HG03025 (cell line): ENCODE measurements around the gene ABAT.

Experiments used
- ATAC-seq: cut with Tn5 transposase; IDR thresholded peaks from one replicate; pipeline ENCODE4 v1.9.1; 2021; ENCODE audit warnings: mild to moderate bottlenecking, moderate library complexity; ENCODE audit not compliant: unreplicated experiment, low FRiP score

Gene ABAT

DNA sequence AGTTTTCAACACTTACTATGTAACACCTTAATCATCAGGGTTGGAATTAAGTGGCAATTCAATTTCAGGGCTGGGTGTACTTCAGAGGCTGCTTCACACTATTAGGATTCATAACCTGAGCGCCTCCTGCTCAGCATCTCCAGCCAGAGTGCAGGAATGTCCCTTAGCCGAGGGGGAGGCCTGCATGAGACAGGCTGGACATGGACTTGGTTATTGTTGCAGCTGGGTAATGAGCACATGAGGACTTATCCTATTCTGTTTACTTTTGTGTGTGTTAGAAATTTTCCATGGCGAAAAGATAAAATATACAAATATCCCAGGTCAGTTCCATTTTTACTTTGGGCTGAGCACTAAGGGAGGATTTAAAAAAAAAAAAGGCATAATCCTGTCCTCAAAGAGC, 133.6 kb downstream of the ABAT start:
- ATAC-seq = no peak

DNA sequence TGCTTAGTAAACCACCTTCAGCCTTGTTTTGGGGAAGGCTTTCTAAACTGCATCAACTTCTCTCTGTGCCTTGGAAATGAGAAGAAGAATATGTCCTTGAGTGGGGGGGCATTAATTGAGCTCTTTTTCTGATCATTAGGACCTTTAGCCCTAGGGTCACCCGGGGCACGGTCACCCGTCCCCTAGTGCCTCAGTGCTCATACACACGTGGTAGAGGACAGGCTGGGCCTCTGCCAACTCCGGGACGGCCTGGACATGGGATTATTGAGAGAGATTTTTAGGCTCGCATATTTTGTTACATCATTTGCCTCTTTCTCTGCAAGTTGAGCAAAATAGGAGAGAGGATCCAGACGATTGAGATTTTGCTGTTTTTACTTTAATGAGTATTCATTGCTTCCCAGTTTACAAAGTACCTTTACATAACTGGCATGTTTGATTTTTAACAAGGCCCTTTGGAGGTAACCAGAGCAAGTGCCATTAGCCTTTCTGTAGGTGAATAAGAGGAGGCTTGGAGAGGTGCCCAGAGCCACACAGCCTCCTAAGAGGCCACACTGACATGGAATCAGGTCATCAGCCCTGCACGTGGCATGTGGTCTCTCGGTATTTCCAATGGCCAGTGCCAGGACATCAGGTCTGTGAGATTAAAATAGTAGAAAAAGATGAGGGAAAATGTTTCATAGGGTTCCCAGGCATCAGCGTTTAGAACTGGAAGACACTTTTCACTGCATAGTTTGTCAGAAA, 134.4 kb downstream of the ABAT start:
- no peak for ATAC-seq

DNA sequence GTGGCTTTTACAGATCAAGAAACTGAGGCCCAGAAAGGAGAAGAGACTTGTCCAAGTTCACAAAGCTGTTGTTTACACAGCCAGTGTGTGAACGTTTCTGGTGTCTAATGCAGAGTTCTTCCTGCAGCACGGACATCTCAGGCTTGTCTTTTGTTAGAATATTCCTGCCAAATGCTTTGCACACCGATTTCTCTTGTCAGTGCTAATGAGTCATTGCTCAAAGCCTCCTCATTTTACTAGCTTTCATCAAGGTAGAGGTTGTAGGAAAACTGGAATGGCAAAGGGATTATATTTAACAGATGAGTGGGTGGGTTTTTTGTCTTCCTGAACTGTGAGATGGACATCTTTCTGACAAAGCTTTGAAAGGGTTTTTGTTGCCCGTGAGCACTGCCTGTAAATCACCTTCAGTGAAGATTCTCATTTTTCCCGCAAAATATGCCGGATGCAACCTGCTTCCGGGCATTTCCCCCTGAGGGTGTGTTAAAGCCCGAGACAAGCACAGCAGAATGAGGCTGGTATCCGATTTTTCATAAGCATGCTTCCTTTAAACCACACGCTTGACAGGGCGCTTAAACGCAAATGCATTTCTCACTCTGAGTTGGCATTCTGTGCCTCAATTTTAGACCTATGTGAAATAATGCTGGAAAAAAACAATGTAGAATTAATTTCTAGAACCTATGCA, 137.9 kb downstream of the ABAT start:
- no peak for ATAC-seq

DNA sequence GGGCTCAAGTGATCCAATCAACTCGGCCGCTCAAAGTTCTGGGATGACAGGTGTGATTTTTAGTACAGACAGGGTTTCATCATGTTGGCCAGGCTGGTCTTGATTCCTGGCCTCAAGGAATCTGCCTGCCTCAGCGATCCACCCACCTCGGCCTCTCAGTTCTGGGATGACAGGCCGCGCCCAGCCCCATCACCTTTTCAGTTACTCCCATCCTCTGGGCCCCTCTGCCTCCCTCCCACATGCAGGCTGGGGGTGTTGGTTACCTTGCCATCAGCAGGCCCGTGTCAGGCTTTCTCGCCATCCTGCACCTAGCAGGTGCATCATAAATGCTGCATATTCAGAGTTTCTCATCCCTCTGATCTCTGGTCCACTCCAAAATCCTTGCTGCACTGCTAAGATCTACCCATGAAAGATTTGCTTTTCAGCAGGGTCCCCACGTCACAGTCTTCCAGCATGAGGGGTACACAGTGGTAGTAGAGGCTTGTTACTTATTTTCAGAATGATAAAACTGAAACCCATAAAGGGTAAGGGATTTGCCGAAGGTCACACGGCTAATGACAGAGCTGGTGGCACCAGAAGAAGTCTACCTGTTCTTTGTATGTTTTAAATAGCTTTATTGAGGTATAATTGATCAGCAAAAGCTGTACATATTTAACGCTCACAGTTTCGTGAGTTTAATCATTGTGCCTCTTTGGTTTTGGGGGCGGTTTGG, 139.8 kb downstream of the ABAT start:
- ATAC-seq = no peak

DNA sequence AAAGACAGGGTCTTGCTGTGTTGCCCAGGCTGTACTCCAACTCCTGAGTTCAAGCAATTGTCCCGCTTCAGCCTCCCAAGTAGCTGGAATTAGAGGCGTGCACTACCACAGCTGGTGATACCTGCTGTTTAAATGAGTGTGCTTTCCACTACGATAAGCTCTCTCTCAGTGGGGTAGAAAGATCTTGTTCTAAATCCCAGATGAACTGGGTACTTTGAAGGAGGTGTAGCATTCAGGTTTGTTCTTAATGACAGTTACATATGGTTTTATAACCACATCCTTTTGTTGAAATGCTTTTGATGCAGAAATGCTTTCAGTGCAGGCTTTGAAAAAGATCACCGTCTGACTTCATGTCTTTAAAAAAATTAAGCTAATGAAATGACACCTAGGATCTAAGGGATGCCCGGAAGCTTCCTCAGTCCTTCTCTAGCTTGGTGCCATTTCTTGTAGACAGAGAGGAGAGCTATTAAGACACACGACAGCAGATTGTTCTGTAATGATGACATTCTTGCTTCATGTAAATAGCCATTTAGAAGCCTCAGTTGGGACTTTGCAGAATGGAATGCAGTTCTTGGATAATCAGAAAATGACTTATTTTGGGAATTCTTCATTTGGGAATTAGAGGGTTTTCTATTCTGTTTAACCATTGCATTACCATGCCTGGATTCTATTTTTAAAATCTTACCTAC, 142.7 kb downstream of the ABAT start:
- no peak for ATAC-seq

DNA sequence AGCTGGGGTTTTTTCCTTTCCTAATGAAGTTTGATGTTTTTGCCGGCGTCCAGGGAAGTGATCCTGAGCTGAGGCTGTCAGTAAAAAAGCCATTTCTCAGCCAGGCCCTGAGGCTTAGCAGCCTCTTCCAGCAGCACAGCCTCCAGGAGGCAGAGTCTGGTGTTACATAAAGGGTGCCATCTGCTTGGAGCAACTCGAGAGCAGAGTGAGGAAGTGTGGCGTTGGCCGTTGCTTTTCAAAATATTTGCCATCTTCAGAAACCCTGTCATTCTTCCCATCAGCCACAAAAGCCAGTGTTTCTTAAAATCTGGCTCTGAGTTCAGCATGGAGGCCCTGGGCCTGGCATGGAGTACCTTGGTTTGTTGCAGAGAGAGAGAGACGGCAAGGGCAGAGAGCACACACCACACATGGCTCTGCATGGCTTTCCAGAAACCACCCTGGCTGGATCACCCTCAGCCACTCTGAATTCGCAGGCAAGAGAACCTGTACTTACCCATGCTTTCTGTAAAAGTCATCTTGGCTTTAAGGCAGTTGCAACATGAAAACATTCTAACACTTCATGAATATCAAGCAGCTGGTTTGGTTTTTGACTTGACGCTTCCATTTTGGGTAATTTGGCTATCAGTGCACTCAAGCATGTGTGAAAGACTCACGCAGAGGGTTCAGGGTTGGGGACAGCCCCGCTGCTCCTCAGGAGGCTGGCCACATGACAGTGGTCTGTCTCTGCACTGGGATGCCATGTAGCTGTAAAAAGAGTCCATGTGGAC, 144.3 kb downstream of the ABAT start:
- ATAC-seq = no peak

DNA sequence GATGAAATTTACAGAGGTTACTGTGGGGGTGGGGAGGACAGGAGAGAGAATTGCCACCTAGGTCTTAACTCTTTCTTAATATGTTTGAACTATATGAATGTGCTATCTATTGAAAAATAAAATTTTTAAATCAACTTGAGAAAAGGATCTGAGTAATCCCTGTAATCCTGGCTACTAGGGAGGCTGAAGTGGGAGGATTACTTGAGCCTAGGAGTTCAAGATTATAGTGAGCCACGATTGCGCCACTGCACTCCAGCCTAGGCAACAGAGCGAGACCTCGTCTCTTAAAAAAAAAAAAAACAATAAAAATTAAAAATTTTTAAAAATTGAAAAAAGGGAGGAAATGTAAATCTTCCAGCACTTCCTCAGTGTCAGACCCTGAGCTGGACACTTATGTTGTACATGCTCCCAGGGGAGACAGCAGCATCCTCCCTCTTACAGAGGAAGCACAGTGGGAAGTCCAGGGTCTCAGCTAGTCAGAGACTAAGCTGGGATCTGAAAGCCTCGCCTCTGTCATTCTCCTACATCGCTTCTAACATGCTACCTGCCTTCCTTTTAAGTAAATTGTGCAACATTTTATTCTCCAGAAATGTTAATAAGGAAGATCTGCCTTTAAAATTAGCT, 145.1 kb downstream of the ABAT start:
- ATAC-seq = no peak

DNA sequence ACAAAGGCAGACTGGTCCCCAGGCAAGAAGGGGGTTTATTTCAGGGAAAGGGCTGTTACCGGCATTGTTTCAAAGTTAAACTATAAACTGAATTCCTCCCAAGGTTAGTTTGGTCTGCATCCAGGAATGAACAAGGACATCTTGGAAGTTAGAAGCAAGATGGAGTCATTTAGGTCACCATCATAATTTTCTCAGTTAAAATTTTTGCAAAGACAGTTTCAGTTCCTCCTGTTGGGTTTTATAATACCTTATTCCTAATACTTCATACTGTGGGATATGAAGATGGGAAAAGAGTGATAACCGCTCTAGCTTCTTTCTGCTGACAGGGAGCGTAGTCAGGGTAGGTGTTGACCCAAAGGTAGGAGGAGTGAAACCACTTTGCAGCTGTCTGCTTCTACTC, 148.0 kb downstream of the ABAT start:
- no peak for ATAC-seq

DNA sequence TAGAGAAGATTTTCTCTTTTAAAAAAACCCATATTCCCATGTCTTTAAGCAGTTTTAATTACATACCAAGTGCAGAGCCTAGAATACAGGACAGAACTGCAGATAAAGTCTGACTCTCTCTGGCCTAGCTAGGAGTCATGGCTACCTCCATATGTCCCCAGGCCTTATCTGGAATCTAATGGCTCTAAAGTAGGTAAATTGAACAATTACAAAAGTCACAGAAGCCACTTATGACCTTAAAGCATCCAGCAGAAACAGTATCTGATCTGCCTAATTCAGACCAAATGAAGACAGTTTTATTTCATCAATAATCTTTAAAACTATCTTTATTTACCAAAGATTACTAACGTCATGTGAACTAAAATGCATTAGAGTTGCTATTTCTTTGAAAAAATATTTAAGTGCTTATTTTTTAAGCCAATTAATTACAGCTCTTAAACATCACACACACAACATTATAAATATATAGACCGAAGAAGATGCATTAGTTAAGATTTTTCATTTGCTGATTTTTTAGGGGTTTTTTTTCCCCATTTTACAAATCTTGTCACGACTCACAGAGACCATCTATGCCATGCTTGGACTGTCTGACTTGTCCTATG, 152.0 kb downstream of the ABAT start:
- no peak for ATAC-seq

DNA sequence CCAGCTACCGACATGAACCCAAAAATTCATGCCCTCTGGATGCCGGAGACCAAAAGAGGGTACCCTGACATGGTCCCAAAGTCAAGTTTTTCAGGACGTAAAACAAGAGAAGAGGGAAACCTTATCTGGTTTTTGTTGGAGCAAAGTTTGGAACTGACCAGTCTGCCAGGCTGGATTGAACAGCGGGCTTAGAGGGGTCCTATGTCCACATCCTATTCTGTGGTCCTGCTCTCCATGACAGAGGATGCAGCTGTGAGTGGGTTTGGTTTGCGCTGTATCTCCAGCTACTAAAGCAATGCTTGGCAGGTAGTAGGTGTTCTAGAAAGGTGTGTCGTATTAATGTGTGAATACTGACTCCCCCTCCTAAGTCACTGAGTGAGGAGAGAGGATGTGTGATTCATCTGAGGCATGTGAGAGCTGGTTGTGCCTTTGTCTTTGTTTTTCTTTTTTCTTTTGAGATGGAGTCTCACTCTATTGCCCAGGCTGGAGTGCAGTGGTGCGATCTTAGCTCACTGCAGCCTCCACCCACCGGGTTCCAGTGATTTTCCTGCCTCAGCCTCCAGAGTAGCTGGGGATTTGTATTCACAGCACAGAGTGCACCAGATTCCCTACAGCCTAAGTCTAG, 154.2 kb downstream of the ABAT start:
- no peak for ATAC-seq

DNA sequence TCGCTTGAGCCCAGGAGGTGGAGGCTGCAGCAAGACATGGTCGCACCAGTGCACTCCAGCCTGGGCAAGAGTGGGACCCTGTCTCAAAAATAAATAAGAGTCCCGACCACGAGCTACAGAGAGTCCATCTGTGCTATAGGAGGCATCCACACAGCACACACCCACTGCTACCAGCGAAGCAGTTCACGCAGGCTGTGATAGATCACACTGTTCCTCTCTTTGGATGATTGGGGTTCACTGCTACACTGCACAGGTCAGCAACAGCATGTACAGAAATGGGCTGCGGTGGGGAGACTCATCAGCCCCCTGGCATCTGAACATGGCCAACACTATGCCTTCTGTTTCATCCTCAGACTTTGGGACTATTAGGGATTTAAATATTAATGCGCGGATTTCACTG, 157.0 kb downstream of the ABAT start:
- ATAC-seq = no peak

DNA sequence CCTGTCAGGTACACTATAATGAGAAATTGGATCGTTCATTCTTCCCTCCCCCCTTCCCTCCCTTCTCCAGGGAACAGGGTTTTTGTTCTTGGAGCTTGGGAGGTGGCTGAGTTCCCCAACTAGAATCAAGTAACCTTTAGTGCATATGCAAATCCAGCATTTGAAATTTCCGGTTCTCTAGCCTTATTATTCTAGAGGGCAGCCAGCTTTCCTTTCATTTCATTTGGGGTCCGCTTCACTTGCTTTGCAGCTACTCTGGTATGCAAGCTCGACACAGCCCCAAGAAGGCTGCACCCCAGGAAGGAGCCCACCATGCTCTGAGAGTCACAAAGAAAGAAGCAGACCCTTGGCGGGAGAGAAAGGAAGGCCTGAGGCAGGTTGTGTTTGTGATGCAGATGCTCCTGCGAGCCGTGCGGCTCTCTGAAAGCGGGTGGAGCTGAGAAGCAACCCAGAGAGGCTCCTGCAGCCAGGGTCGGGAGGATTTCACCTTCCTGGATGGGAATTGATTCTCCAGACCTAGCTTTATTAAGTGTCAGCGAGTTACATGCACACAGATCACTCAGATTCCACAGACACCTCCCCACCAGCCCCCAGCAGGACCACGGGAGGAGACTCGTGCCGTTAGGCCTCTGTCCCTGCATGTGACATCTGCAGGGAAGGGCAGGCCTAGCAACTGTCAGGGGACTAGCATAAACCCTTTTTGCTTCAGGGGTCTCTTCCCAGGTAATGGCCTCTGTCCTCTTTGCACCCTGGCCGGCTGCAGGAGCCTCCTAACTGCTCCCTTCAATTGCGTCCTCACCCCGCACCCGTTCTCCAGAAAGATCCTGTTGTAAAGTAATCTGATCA, 157.7 kb downstream of the ABAT start:
- no peak for ATAC-seq

DNA sequence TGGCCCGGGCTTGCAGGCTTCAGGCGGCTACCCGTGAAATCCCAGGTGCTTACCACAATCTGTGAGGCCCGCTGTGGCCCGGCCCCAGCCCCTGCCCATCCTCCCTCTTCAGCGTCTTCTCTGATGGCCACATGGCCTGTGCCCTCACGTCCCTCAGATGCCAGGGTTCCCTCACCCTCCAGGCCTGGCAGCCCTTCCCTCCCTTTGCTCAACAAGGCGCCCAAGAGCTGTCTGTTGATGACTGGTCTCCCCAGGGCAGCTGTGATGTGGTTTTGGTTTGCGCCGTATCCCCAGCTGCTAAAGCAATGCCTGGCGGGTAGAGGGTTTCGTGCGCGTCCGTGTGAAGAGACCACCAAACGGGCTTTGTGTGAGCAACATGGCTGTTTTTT, 158.3 kb downstream of the ABAT start:
- no peak for ATAC-seq
